GM19023 (cell line): ENCODE data around the gene TNS3.

Experiments used
- ATAC-seq: cut with Tn5 transposase; IDR thresholded peaks from one replicate; pipeline ENCODE4 v1.9.1; 2021; ENCODE audit warnings: mild to moderate bottlenecking, moderate library complexity; ENCODE audit not compliant: unreplicated experiment

TNS3 gene

GRCh38 chr7:47335557-47336471 lies 246.1 kb downstream of the TNS3 start:
- ATAC-seq: no peak

- no peak for ATAC-seq
Observed at GRCh38 chr7:47335071-47335470, 246.8 kb downstream of the TNS3 start.

- ATAC-seq: no peak
Observed at GRCh38 chr7:47333959-47334358, 248.0 kb downstream of the TNS3 start.

GRCh38 chr7:47333554-47333887 lies 248.4 kb downstream of the TNS3 start:
- no peak for ATAC-seq

GRCh38 chr7:47332681-47333553 lies 249.0 kb downstream of the TNS3 start:
- no peak for ATAC-seq

- no peak for ATAC-seq
Observed at GRCh38 chr7:47332213-47332612, 249.7 kb downstream of the TNS3 start.

- no peak for ATAC-seq
Observed at GRCh38 chr7:47331179-47331565, 250.7 kb downstream of the TNS3 start.

GRCh38 chr7:47330561-47331178 lies 251.2 kb downstream of the TNS3 start:
- no peak for ATAC-seq

- no peak for ATAC-seq
Observed at GRCh38 chr7:47330026-47330425, 251.9 kb downstream of the TNS3 start.

- no peak for ATAC-seq
Observed at GRCh38 chr7:47329320-47329926, 252.5 kb downstream of the TNS3 start.

GRCh38 chr7:47328392-47329319 lies 253.3 kb downstream of the TNS3 start:
- no peak for ATAC-seq

- ATAC-seq: no peak
Observed at GRCh38 chr7:47327698-47328391, 254.1 kb downstream of the TNS3 start.

- no peak for ATAC-seq
Observed at GRCh38 chr7:47327346-47327697, 254.6 kb downstream of the TNS3 start.

GRCh38 chr7:47326808-47327207 lies 255.1 kb downstream of the TNS3 start:
- ATAC-seq: no peak

GRCh38 chr7:47326220-47326619 lies 255.7 kb downstream of the TNS3 start:
- ATAC-seq: no peak

- no peak for ATAC-seq
Observed at GRCh38 chr7:47325337-47325736, 256.6 kb downstream of the TNS3 start.

- ATAC-seq: no peak
Observed at GRCh38 chr7:47323904-47324303, 258.0 kb downstream of the TNS3 start.

- no peak for ATAC-seq
Observed at GRCh38 chr7:47322731-47323130, 259.2 kb downstream of the TNS3 start.

GRCh38 chr7:47320296-47320695 lies 261.6 kb downstream of the TNS3 start:
- no peak for ATAC-seq
